ENCODE measurements around the gene HBM.
"Not testable (repeated sequence)": the region's sequence is repeated elsewhere in the genome, so short reads cannot be mapped to it uniquely, and the experiment has no call there.

HBM gene

GRCh38 chr16:188674-189073 lies 22.9 kb downstream of the HBM start:
- no peak for DNase-seq

GRCh38 chr16:189604-190186 lies 23.9 kb downstream of the HBM start:
- no peak for DNase-seq

GRCh38 chr16:191831-192230 lies 26.1 kb downstream of the HBM start:
- DNase-seq, result no peak

GRCh38 chr16:192686-193085 lies 26.9 kb downstream of the HBM start:
- DNase-seq, result no peak

- no peak for DNase-seq
These were observed 27.7 kb downstream of the HBM start for GRCh38 chr16:193441-193840.

GRCh38 chr16:194516-194915 lies 28.7 kb downstream of the HBM start:
- DNase-seq, result no peak

- no peak for DNase-seq
These were observed 34.6 kb downstream of the HBM start for GRCh38 chr16:200388-200787.

- DNase-seq, result no peak
These were observed 37.5 kb downstream of the HBM start for GRCh38 chr16:203246-203645.

GRCh38 chr16:204046-204445 lies 38.3 kb downstream of the HBM start:
- DNase-seq, result not testable (repeated sequence)

GRCh38 chr16:209359-209758 lies 43.6 kb downstream of the HBM start:
- not testable (repeated sequence) for DNase-seq

GRCh38 chr16:211631-212180 lies 45.9 kb downstream of the HBM start:
- not testable (repeated sequence) for DNase-seq

GRCh38 chr16:212999-213398 lies 47.2 kb downstream of the HBM start:
- DNase-seq, result no peak
